Nephron progenitor cell (in vitro differentiated cells): ENCODE data around the gene OSBPL2.

ENCODE experiments used
- DNase-seq: peaks from one replicate; pipeline ENCODE4 v3.0.0; 2021
- H3K27ac Mint-ChIP-seq: 2 replicates; pipeline ENCODE4 v1.8.0; 2021; ENCODE audit warnings: mild to moderate bottlenecking, moderate library complexity, mixed read lengths
- H3K27me3 Mint-ChIP-seq: 2 replicates; pipeline ENCODE4 v1.8.0; 2021; ENCODE audit warnings: mild to moderate bottlenecking, low read depth, mixed read lengths; ENCODE audit not compliant: poor library complexity
- H3K36me3 Mint-ChIP-seq: 2 replicates; pipeline ENCODE4 v1.8.0; 2021; ENCODE audit warnings: low read depth, mixed read lengths
- H3K4me1 Mint-ChIP-seq: 2 replicates; pipeline ENCODE4 v1.8.0; 2021; ENCODE audit warnings: mixed read lengths
- H3K4me3 Mint-ChIP-seq: 2 replicates; pipeline ENCODE4 v1.8.0; 2021; ENCODE audit warnings: mild to moderate bottlenecking, moderate library complexity, mixed read lengths
- H3K9me3 Mint-ChIP-seq: 2 replicates; pipeline ENCODE4 v1.8.0; 2021; ENCODE audit warnings: mild to moderate bottlenecking, moderate library complexity, mixed read lengths
- TF ChIP-seq, protein P1 (sequence below): fragments of 200-600 bp; sonication (generic); IDR thresholded peaks from 2 replicates; pipeline ENCODE4 v1.5.0; 2021; ENCODE audit warnings: antibody characterized with exemption

OSBPL2 gene

GRCh38 chr20:62280303-62280702 lies 42.0 kb downstream of the OSBPL2 start:
- Mint-ChIP-seq H3K4me3 (no peak overlapping the region), H3K36me3 (peaks cover 54% of the 10 kb centered on the region), H3K9me3 (no peaks in the 10 kb centered on the region), H3K27ac (no peak overlapping the region), H3K4me1 (no peaks in the 10 kb centered on the region), H3K27me3 (no peaks in the 10 kb centered on the region)
- DNase-seq: no peak
- TF ChIP-seq, protein P1, sequence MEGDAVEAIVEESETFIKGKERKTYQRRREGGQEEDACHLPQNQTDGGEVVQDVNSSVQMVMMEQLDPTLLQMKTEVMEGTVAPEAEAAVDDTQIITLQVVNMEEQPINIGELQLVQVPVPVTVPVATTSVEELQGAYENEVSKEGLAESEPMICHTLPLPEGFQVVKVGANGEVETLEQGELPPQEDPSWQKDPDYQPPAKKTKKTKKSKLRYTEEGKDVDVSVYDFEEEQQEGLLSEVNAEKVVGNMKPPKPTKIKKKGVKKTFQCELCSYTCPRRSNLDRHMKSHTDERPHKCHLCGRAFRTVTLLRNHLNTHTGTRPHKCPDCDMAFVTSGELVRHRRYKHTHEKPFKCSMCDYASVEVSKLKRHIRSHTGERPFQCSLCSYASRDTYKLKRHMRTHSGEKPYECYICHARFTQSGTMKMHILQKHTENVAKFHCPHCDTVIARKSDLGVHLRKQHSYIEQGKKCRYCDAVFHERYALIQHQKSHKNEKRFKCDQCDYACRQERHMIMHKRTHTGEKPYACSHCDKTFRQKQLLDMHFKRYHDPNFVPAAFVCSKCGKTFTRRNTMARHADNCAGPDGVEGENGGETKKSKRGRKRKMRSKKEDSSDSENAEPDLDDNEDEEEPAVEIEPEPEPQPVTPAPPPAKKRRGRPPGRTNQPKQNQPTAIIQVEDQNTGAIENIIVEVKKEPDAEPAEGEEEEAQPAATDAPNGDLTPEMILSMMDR: no peak

DNA sequence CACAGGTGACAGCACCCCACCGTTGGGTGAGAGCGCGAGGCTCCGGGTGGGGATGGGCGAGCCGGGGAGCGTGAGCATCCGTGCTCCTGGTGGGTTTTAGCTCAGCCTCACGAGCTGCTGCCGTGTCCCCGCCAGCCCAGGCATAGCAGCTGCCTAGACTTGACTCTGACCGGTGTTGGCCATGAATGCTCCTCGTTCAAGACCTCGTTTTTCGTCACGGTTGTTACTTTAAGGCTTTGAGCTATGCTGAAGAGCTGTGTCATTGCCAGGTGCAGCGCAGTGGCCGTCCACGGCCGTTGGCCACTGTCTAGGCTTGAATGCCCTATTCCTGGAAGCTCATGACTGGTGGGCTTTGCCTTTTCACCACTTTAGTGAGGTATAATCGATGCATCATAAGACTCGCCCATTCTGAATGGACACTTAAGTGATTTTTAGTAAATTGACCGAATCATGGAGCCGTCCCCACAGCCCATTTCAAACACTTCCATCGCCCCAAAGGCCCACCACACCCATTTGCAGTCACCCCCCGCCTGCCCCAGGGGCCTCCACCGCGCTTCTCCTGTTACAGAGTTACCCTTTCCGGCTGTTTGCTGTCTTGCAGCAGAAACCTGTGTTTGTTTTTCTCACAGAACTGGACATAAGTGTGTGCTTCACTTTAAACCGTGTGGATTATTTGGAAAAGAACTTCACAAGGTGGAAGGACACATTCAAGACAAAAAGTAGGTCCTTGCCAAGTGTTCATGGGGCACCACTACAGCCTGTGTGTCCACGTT lies 43.0 kb downstream of the OSBPL2 start:
- no peak for DNase-seq
- Mint-ChIP-seq H3K4me3 (no peak overlapping the region), H3K4me1 (no peaks in the 10 kb centered on the region), H3K27ac (no peak overlapping the region), H3K27me3 (no peaks in the 10 kb centered on the region), H3K36me3 (peaks cover 52% of the 10 kb centered on the region), H3K9me3 (no peaks in the 10 kb centered on the region)
- TF ChIP-seq, protein P1: no peak

DNA sequence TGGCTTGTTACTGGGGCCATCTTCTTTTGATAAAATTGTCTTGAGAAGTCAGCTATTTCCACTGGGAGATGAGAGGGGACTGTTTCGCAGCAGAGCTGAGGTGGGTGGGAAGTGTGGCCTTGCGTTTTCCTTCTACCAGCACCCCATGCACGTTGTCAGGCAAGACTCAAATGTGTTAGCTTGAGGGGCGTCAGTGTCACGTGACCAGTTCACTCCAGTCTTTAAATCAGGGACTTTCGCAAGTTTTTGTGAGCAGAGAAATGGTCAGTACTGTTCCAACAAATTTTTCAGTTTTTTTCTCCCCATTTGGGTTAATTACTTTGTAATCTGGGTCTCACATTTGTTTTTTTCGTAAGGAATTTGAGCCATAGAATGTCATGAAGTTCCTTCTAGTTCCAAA lies 43.8 kb downstream of the OSBPL2 start:
- Mint-ChIP-seq H3K9me3 (no peaks in the 10 kb centered on the region), H3K4me1 (no peaks in the 10 kb centered on the region), H3K27ac (no peak overlapping the region), H3K4me3 (no peak overlapping the region), H3K36me3 (peaks cover 52% of the 10 kb centered on the region), H3K27me3 (no peaks in the 10 kb centered on the region)
- no peak for DNase-seq
- TF ChIP-seq, protein P1: no peak

DNA sequence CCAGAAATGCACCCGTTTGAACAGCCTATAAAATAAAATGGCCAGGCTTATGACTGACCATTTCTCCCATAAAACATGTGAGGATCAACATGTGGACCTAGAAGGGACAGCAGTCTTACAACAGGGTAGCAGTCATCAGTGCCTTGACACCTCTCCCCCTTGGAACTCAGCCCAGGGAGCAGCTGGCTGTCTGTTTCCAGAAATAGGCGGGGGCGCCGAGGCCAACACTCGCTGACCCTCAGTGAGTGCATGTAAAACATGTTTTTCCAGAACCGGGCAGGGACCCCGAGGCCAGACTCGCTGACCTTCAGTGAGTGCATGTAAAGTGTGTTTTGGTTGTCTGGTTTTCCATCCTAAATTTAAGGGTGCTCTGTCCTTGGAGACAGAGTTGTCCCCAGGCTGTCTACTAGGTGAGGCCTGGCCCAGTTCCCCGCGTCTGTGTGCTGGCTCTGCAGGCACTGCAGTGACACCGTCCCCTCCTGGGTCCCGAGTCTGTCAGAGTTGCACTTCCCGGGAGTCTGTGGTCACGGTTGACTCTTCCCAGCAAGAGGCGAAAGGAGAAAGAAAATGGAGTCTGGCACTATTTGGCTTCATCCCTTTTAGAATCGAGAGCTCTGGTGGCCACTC lies 44.7 kb downstream of the OSBPL2 start:
- TF ChIP-seq, protein P1: no peak
- no peaks in the 10 kb centered on the region for H3K9me3 Mint-ChIP-seq
- no peak for DNase-seq
- no peaks in the 10 kb centered on the region for H3K4me1 Mint-ChIP-seq
- no peak overlapping the region for H3K4me3 Mint-ChIP-seq
- H3K27ac Mint-ChIP-seq: peak overlapping the region; percentile 54
- no peaks in the 10 kb centered on the region for H3K27me3 Mint-ChIP-seq
- peaks cover 49% of the 10 kb centered on the region for H3K36me3 Mint-ChIP-seq

DNA sequence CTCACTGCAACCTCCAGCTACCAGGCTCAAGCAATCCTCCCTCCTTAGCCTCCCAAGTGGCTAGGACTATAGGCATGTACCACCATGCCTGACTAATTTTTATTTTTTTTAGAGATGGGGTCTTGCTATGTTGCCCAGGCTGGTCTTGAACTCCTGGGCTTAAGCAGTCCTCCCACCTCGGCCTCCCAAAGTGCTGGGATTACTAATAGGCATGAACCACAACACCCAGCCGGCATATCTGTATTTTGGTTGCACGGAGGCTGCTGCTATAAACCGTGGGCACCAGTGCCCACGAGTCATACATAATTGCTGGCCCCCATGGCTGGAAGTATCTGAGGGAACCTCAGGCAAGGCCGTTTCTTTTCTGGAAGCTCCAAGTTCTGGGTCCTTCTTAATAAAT lies 46.1 kb downstream of the OSBPL2 start:
- no peak overlapping the region for H3K27ac Mint-ChIP-seq
- H3K9me3 Mint-ChIP-seq: no peaks in the 10 kb centered on the region
- H3K4me1 Mint-ChIP-seq: no peaks in the 10 kb centered on the region
- TF ChIP-seq, protein P1: no peak
- no peak for DNase-seq
- H3K4me3 Mint-ChIP-seq: no peak overlapping the region
- H3K36me3 Mint-ChIP-seq: peaks cover 42% of the 10 kb centered on the region
- no peaks in the 10 kb centered on the region for H3K27me3 Mint-ChIP-seq

- TF ChIP-seq, protein P1: no peak
- Mint-ChIP-seq H3K4me1 (no peaks in the 10 kb centered on the region), H3K27me3 (no peaks in the 10 kb centered on the region), H3K9me3 (no peaks in the 10 kb centered on the region), H3K4me3 (no peak overlapping the region), H3K27ac (no peak overlapping the region), H3K36me3 (peaks cover 38% of the 10 kb centered on the region)
- DNase-seq: no peak
Measured at GRCh38 chr20:62285151-62285550, 46.8 kb downstream of the OSBPL2 start.
